Measurements from ENCODE around the gene PTBP1.
"Not testable (repeated sequence)": the region's sequence is repeated elsewhere in the genome, so short reads cannot be mapped to it uniquely, and the experiment has no call there.

The PTBP1 gene

GRCh38 chr19:853014-853585 is 55.8 kb downstream of the PTBP1 start:
- TF ChIP-seq, protein P1, sequence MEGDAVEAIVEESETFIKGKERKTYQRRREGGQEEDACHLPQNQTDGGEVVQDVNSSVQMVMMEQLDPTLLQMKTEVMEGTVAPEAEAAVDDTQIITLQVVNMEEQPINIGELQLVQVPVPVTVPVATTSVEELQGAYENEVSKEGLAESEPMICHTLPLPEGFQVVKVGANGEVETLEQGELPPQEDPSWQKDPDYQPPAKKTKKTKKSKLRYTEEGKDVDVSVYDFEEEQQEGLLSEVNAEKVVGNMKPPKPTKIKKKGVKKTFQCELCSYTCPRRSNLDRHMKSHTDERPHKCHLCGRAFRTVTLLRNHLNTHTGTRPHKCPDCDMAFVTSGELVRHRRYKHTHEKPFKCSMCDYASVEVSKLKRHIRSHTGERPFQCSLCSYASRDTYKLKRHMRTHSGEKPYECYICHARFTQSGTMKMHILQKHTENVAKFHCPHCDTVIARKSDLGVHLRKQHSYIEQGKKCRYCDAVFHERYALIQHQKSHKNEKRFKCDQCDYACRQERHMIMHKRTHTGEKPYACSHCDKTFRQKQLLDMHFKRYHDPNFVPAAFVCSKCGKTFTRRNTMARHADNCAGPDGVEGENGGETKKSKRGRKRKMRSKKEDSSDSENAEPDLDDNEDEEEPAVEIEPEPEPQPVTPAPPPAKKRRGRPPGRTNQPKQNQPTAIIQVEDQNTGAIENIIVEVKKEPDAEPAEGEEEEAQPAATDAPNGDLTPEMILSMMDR (IDR thresholded peaks at IDR 0.05; ENCODE audit: insufficient read depth, low read depth, low read length, missing control alignments): no peak
- no peak for DNase-seq (ENCODE audit: low read depth)
- no peak overlapping the region for H3K4me3 ChIP-seq (ENCODE audit: low read depth, low read length)

GRCh38 chr19:853614-854220 is 56.5 kb downstream of the PTBP1 start:
- not testable (repeated sequence) for H3K4me3 ChIP-seq (ENCODE audit: low read depth, low read length); DNase-seq (ENCODE audit: low read depth)

GRCh38 chr19:854549-854948 is 57.3 kb downstream of the PTBP1 start:
- TF ChIP-seq, protein P1 (IDR thresholded peaks at IDR 0.05; ENCODE audit: insufficient read depth, low read depth, low read length, missing control alignments): no peak
- no peak for DNase-seq (ENCODE audit: low read depth)
- H3K4me3 ChIP-seq (ENCODE audit: low read depth, low read length): no peak overlapping the region

GRCh38 chr19:855142-855541 is 57.9 kb downstream of the PTBP1 start:
- H3K4me3 ChIP-seq (ENCODE audit: low read depth, low read length): no peak overlapping the region
- TF ChIP-seq, protein P1 (IDR thresholded peaks at IDR 0.05; ENCODE audit: insufficient read depth, low read depth, low read length, missing control alignments): no peak
- DNase-seq (ENCODE audit: low read depth): no peak

DNA sequence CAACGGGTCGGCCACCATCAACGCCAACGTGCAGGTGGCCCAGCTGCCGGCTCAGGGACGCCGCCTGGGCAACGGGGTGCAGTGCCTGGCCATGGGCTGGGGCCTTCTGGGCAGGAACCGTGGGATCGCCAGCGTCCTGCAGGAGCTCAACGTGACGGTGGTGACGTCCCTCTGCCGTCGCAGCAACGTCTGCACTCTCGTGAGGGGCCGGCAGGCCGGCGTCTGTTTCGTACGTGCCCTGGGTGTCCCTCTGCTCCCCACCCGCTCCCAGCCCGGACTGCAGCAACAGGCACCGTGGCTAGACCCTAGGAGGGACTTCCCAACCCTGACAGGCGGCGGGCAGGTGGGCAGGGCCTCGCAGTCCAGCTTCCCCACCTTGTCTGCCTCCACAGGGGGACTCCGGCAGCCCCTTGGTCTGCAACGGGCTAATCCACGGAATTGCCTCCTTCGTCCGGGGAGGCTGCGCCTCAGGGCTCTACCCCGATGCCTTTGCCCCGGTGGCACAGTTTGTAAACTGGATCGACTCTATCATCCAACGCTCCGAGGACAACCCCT is 58.4 kb downstream of the PTBP1 start:
- TF ChIP-seq, protein P1 (IDR thresholded peaks at IDR 0.05; ENCODE audit: insufficient read depth, low read depth, low read length, missing control alignments): no peak
- no peak for DNase-seq (ENCODE audit: low read depth)
- H3K4me3 ChIP-seq (ENCODE audit: low read depth, low read length): no peak overlapping the region

GRCh38 chr19:858284-858683 is 61.0 kb downstream of the PTBP1 start:
- no peak for DNase-seq (ENCODE audit: low read depth)
- H3K4me3 ChIP-seq (ENCODE audit: low read depth, low read length): no peak overlapping the region
- TF ChIP-seq, protein P1 (IDR thresholded peaks at IDR 0.05; ENCODE audit: insufficient read depth, low read depth, low read length, missing control alignments): no peak

- no peak within 1 kb of the TSS for H3K4me3 ChIP-seq (ENCODE audit: low read depth, low read length)
- TF ChIP-seq, protein P1 (IDR thresholded peaks at IDR 0.05; ENCODE audit: insufficient read depth, low read depth, low read length, missing control alignments): no peak
- no peak for DNase-seq (ENCODE audit: low read depth)
These were observed 61.9 kb downstream of the PTBP1 start, which contains the start of gene CFD for GRCh38 chr19:858868-859843. TSS of gene CFD (plus strand) at chr19:859664. CDS start at chr19:859690, 26 bp downstream.
